Measurements from ENCODE around the gene KIAA0513. TPM values are rescaled to one million over a fixed set of nuclear protein-coding genes. Genes with fewer than 3 reads are reported as not detected.

The KIAA0513 gene
- total RNA-seq, 4 donors from 2014 or later = 14.8 to 43.4 (median 28.5) TPM

DNA sequence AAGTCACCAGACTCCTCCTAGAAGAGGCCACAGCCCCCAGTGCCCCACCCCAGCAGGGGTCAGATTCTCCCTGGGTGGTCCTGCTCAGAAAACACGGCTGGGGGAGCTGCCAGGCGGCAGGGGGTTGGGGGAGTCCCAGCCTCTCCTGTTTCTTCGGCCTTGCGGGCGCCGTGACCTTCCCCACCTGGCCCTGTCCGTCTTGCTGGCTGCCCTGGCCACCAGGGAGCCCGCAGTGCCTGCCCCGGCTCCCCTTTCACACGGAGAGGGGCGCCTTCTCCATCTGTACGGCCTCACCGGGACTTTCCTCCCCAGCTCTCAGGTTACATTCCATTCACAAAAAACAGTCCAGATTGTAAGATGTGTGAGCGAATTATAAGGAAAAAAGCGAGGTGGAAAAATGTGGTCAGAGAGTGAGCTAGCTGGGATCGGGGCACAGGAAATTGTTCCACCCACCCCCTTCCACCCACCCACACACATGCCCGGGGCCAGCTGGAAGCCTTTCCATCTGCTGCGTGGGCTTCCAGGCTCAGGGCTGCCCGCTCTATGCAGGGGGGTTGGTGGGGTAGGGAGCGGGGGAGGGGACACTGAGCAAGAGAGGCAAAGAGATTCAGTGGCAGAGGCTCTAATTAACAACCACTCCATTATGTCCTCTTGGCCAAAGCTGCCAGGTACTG is 99.2 kb downstream of the KIAA0513 start:
- TF ChIP-seq POLR2AphosphoS5 (IDR thresholded peaks at IDR 0.05) (peak; percentile 37), EP300 (IDR thresholded peaks at IDR 0.05) (no peak)
- TF ChIP-seq, protein P1, sequence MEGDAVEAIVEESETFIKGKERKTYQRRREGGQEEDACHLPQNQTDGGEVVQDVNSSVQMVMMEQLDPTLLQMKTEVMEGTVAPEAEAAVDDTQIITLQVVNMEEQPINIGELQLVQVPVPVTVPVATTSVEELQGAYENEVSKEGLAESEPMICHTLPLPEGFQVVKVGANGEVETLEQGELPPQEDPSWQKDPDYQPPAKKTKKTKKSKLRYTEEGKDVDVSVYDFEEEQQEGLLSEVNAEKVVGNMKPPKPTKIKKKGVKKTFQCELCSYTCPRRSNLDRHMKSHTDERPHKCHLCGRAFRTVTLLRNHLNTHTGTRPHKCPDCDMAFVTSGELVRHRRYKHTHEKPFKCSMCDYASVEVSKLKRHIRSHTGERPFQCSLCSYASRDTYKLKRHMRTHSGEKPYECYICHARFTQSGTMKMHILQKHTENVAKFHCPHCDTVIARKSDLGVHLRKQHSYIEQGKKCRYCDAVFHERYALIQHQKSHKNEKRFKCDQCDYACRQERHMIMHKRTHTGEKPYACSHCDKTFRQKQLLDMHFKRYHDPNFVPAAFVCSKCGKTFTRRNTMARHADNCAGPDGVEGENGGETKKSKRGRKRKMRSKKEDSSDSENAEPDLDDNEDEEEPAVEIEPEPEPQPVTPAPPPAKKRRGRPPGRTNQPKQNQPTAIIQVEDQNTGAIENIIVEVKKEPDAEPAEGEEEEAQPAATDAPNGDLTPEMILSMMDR (IDR thresholded peaks at IDR 0.05) = no peak
- peak; percentile 30 for ATAC-seq
- no peaks in the 10 kb centered on the region for H3K36me3 ChIP-seq
- peaks cover 2 to 53% (median 28%) of the 10 kb centered on the region in 3 donors for H3K4me1 ChIP-seq
- H3K27me3 ChIP-seq = no peaks in the 10 kb centered on the region
- WGBS, 2 donors (ENCODE audit: low coverage in 1 of 2) = 0 to 2% methylated on average over 1 to 7 of the region's 20 CpGs
- no peaks in the 10 kb centered on the region for H3K9me3 ChIP-seq
- H3K4me3 ChIP-seq = no peak overlapping the region
- peak overlapping the region in 3 of 4 donors; percentile 43 to 65 (median 57) for H3K27ac ChIP-seq

DNA sequence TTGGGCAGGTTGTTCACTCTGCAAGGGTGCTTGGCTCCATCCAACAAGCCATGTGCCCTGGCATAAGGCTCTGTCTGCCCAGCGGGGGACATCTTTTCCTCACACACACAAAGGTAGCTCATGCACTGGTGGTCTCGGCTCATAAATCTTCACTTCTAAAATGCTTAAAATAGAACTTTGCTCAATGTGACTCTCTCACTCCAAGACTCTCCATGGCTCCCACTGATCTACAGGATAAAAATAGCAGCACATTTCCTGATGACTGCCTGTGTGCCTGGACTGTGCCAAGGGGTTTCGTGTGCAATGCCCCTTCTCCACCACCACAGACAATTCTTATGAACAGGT is 99.8 kb downstream of the KIAA0513 start:
- WGBS, 2 donors (ENCODE audit: low coverage in 1 of 2) = 71 to 83% methylated on average over 2 to 3 of the region's 3 CpGs
- Histone ChIP-seq H3K4me3 (no peak overlapping the region), H3K27ac (peak overlapping the region in 1 of 4 donors; percentile 65), H3K4me1 (peaks cover 2 to 53% (median 28%) of the 10 kb centered on the region in 3 donors), H3K27me3 (no peaks in the 10 kb centered on the region), H3K9me3 (no peaks in the 10 kb centered on the region), H3K36me3 (no peaks in the 10 kb centered on the region)
- ATAC-seq = no peak
- TF ChIP-seq, protein P1 (IDR thresholded peaks at IDR 0.05) = no peak
- no peak for TF ChIP-seq POLR2A (IDR thresholded peaks at IDR 0.05)
- TF ChIP-seq POLR2AphosphoS5 (IDR thresholded peaks at IDR 0.05) = no peak
- no peak for TF ChIP-seq EP300 (IDR thresholded peaks at IDR 0.05)

DNA sequence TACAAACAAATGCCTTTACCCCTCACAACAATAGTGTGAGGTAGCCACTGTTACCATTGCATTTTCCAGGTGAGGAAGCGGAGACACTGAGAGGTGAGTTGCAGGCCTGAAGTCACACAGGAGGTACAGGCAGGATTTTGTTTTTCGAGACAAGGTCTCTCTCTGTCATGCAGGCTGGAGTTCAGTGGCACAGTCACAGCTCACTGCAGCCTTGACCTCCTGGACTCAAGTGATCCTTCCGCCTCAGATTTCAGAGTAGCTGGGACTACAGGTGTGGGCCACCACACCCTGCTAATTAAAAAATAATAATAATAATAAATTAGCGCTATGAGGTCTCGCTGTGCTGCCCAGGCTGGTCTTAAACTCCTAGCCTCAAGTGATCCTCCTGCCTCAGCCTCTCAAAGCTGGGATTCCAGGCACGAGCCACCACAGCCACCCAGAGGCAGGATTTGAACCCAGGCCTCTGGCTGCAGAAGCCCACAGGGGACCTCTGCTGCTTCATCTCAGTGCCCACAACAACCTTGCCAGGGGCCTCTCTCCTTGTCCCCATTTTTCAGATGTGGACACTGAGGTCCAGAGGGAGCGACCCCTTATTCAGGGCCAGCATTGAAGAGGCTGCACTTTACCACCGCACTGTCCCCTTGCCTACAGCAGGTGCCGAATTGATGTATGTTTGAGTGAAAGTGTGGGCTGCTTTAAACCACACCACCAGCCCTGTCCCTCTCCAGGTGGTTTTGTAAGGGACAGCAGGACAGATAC is 100.7 kb downstream of the KIAA0513 start:
- ATAC-seq = no peak
- WGBS, 2 donors (ENCODE audit: low coverage in 1 of 2) = 70 to 100% methylated on average over 2 to 5 of the region's 9 CpGs
- Histone ChIP-seq H3K9me3 (no peaks in the 10 kb centered on the region), H3K4me1 (peaks cover 2 to 53% (median 28%) of the 10 kb centered on the region in 3 donors), H3K27ac (no peak overlapping the region), H3K36me3 (no peaks in the 10 kb centered on the region), H3K4me3 (no peak overlapping the region), H3K27me3 (no peaks in the 10 kb centered on the region)
- TF ChIP-seq POLR2A (IDR thresholded peaks at IDR 0.05) (no peak), POLR2AphosphoS5 (IDR thresholded peaks at IDR 0.05) (no peak), EP300 (IDR thresholded peaks at IDR 0.05) (no peak)
- TF ChIP-seq, protein P1 (IDR thresholded peaks at IDR 0.05) = no peak

DNA sequence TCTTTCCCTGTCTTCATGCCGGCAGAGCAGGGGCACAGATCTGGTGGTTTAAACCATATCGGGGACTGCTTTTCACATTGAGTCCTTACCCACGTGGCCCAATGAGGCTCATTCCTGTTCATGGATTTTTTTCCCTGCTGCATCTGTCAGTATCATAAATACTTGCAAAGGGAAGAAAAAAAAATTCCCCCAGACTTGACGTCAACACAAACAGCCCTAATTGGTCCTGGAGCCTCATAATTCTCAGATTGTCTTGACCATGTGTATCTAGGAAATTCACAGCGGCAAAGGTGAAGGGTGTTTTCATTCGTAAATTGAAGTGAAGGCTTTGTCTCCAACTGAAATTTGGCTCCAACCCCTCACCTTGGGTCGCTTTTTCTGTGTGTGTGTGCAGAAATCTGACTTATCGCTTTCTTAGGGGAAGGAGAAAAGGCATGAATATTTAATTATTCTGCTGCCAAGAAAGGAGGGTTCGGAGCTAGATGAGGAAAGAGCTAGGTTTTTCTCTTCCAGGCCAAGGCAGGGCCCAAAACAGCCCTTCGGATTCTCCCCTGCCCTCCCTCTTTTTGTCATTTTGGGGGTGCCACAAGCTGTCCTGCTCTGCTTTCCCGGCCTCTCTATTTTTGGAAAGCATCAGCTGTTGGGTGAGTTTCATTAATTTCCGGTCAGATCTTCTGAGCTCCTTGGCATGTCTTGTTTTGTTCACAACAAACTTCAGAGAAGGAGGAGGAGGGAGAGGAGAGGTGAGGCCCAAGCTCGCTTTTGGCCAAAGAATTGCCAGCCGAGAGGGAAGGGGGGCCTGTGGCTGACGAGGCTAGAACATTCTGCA is 102.5 kb downstream of the KIAA0513 start:
- H3K27ac ChIP-seq = peak overlapping the region; percentile 73 to 90 (median 82)
- H3K9me3 ChIP-seq = no peaks in the 10 kb centered on the region
- no peak overlapping the region for H3K4me3 ChIP-seq
- ATAC-seq = peak; percentile 84
- no peak for TF ChIP-seq POLR2A (IDR thresholded peaks at IDR 0.05)
- TF ChIP-seq POLR2AphosphoS5 (IDR thresholded peaks at IDR 0.05) = peak; percentile 91
- no peak for TF ChIP-seq EP300 (IDR thresholded peaks at IDR 0.05)
- TF ChIP-seq, protein P1 (IDR thresholded peaks at IDR 0.05) = no peak
- no peaks in the 10 kb centered on the region for H3K36me3 ChIP-seq
- H3K27me3 ChIP-seq = no peaks in the 10 kb centered on the region
- H3K4me1 ChIP-seq = peaks cover 2 to 60% (median 31%) of the 10 kb centered on the region in 3 donors
- WGBS, 2 donors (ENCODE audit: low coverage in 1 of 2) = 26 to 28% methylated on average over 12 to 14 of the region's 15 CpGs
